Measurements from ENCODE around the gene DAB1. TPM values are rescaled to one million over a fixed set of nuclear protein-coding genes. Genes with fewer than 3 reads are reported as not detected.

The DAB1 gene
- total RNA-seq, 1 donor from 2014 or later, result 0.25 TPM

GRCh38 chr1:57270927-57271698, 152.7 kb downstream of the DAB1 start:
- no peak for TF ChIP-seq CTCF (IDR thresholded peaks at IDR 0.05; ENCODE audit: insufficient read depth, low read length, poor library complexity, severe bottlenecking)
- peaks cover 2% of the 10 kb centered on the region for H3K27me3 ChIP-seq (ENCODE audit: control insufficient read depth, insufficient read depth, low read length)
- H3K36me3 ChIP-seq (ENCODE audit: control insufficient read depth, insufficient read depth, low read length), result no peaks in the 10 kb centered on the region
- no peak overlapping the region for H3K4me3 ChIP-seq (ENCODE audit: low read depth, low read length)
- DNase-seq (ENCODE audit: low read depth), result no peak

- H3K4me3 ChIP-seq (ENCODE audit: low read depth, low read length), result no peak overlapping the region
- no peak for DNase-seq (ENCODE audit: low read depth)
- peaks cover 2% of the 10 kb centered on the region for H3K27me3 ChIP-seq (ENCODE audit: control insufficient read depth, insufficient read depth, low read length)
- no peak for TF ChIP-seq CTCF (IDR thresholded peaks at IDR 0.05; ENCODE audit: insufficient read depth, low read length, poor library complexity, severe bottlenecking)
- no peaks in the 10 kb centered on the region for H3K36me3 ChIP-seq (ENCODE audit: control insufficient read depth, insufficient read depth, low read length)
These were observed 154.1 kb downstream of the DAB1 start for GRCh38 chr1:57269630-57270225.

GRCh38 chr1:57265104-57265503, 158.8 kb downstream of the DAB1 start:
- Histone ChIP-seq H3K27me3 (ENCODE audit: control insufficient read depth, insufficient read depth, low read length) (no peaks in the 10 kb centered on the region), H3K36me3 (ENCODE audit: control insufficient read depth, insufficient read depth, low read length) (no peaks in the 10 kb centered on the region), H3K4me3 (ENCODE audit: low read depth, low read length) (no peak overlapping the region)
- TF ChIP-seq CTCF (IDR thresholded peaks at IDR 0.05; ENCODE audit: insufficient read depth, low read length, poor library complexity, severe bottlenecking), result no peak
- no peak for DNase-seq (ENCODE audit: low read depth)

GRCh38 chr1:57262472-57262871, 161.4 kb downstream of the DAB1 start:
- Histone ChIP-seq H3K4me3 (ENCODE audit: low read depth, low read length) (no peak overlapping the region), H3K27me3 (ENCODE audit: control insufficient read depth, insufficient read depth, low read length) (no peaks in the 10 kb centered on the region), H3K36me3 (ENCODE audit: control insufficient read depth, insufficient read depth, low read length) (no peaks in the 10 kb centered on the region)
- TF ChIP-seq CTCF (IDR thresholded peaks at IDR 0.05; ENCODE audit: insufficient read depth, low read length, poor library complexity, severe bottlenecking), result no peak
- DNase-seq (ENCODE audit: low read depth), result no peak

- no peak for TF ChIP-seq CTCF (IDR thresholded peaks at IDR 0.05; ENCODE audit: insufficient read depth, low read length, poor library complexity, severe bottlenecking)
- no peak for DNase-seq (ENCODE audit: low read depth)
- Histone ChIP-seq H3K4me3 (ENCODE audit: low read depth, low read length) (no peak overlapping the region), H3K36me3 (ENCODE audit: control insufficient read depth, insufficient read depth, low read length) (no peaks in the 10 kb centered on the region), H3K27me3 (ENCODE audit: control insufficient read depth, insufficient read depth, low read length) (no peaks in the 10 kb centered on the region)
These were observed 165.1 kb downstream of the DAB1 start for GRCh38 chr1:57258557-57259325.

Measured in kidney epithelial cell (primary cell).